ENCODE data around the gene ARHGAP42. TPM values are rescaled to one million over a fixed set of nuclear protein-coding genes. Genes with fewer than 3 reads are reported as not detected.

Gene ARHGAP42
- total and polyA plus RNA-seq, 4 donors = 4.1 to 15.8 (median 10.9) TPM

DNA sequence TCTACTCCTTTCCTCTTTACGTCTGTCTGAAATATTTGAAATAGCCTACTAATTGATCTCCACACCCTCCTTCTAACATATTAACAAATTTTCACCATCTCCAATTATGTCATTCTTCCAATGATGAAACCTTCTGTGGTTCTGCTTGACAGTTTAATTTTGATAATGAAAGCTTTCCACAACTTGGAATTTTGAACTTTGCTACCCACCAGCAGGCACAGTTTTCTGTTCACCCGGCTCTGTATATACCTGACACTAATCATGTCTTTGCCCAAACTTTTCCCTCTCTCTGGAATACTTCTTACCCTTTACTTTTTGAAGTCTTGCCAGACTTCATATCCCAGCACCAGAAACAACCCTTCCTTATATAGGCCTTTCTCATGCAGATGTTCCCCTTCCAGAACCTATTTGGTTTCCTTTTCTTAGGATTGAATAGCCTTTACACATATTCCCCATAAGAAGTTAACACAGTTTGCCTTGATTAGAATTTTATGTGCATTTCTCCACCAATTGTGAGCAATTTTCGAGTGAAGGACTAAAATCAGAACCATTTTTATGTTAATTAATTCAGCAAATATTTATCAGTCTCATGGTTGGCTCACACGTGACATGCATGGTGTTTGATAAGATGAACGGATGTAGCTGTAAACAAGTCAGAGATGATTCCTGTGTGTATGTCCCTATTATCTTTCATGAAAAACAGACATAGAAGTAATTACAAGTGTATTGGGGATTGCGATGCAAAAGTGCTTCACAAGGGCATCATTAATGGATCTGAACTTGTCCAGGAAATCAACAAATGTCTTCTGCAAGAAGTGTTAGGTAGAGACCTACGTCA, 173.4 kb downstream of the ARHGAP42 start:
- no peaks in the 10 kb centered on the region for H3K27me3 ChIP-seq (ENCODE audit: control insufficient read depth in 1 of 2, insufficient read depth in 2 of 2, low read length in 1 of 2)
- DNase-seq = no peak
- 94 to 97% methylated on average over 7 of the region's 7 CpGs for WGBS, 2 donors
- H3K9me3 ChIP-seq (ENCODE audit: control insufficient read depth, low read length) = no peaks in the 10 kb centered on the region
- H3K36me3 ChIP-seq (ENCODE audit: control insufficient read depth in 1 of 2, insufficient read depth in 2 of 2, low read length in 1 of 2) = no peaks in the 10 kb centered on the region
- no peak overlapping the region for H3K4me3 ChIP-seq (ENCODE audit: low read length in 2 of 2)
- no peak overlapping the region for H3K27ac ChIP-seq (ENCODE audit: low read depth in 1 of 2, low read length in 2 of 2)
- no peak for ATAC-seq (ENCODE audit: low FRiP score)
- no peaks in the 10 kb centered on the region for H3K4me1 ChIP-seq (ENCODE audit: control insufficient read depth in 1 of 2, insufficient read depth in 2 of 2, low read length in 2 of 2)
- intact Hi-C loops (cut with DNase I) = no loop called here

DNA sequence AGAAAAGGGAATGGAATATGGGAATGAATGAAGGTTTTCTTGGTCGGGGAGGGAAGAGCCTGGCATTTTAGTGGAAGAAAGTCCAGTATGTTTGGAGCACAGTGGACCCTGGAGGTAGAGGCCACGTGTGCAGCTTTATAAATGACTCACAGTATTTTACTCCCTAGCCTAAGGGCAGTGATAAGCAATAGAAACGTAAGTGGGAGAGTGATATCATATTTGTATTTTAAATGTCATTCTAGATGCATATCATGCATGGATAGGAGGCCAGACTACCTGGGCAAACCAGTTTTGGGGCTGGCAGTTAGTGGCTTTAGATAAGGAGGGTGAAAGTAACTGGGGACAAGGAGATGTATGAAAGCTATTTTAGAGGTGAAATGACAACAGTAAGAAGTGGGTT, 174.1 kb downstream of the ARHGAP42 start:
- no peak overlapping the region for H3K27ac ChIP-seq (ENCODE audit: low read depth in 1 of 2, low read length in 2 of 2)
- ATAC-seq (ENCODE audit: low FRiP score) (no peak), DNase-seq (no peak)
- H3K4me1 ChIP-seq (ENCODE audit: control insufficient read depth in 1 of 2, insufficient read depth in 2 of 2, low read length in 2 of 2) = no peaks in the 10 kb centered on the region
- no peaks in the 10 kb centered on the region for H3K9me3 ChIP-seq (ENCODE audit: control insufficient read depth, low read length)
- WGBS, 2 donors = 82 to 84% methylated on average over 3 of the region's 3 CpGs
- H3K27me3 ChIP-seq (ENCODE audit: control insufficient read depth in 1 of 2, insufficient read depth in 2 of 2, low read length in 1 of 2) = no peaks in the 10 kb centered on the region
- H3K4me3 ChIP-seq (ENCODE audit: low read length in 2 of 2) = no peak overlapping the region
- no peaks in the 10 kb centered on the region for H3K36me3 ChIP-seq (ENCODE audit: control insufficient read depth in 1 of 2, insufficient read depth in 2 of 2, low read length in 1 of 2)
- intact Hi-C loops (cut with DNase I) = no loop called here

DNA sequence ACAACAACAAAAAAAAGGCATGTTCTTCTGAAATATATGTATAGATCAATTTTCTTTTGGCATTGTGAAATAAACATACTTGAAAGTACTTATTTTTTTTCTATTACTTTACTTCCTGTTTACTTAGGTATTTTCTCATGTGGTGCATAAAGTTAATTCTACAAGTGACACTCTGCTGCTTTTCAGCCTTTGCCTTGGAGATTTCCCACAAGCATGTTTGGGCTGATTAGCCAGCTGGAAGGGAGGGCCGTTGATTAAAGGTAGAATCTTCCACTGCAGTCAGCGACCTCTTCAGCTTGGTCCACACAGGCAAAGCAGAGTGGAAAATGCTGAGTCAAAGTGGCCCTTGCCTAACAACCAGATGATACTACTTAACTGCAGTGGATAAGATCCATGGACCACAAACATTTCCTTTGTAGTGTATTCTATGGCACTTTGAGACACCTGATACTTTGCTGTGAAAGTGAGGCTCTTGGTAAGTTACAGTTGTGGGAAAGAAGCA, 176.0 kb downstream of the ARHGAP42 start:
- ATAC-seq (ENCODE audit: low FRiP score) = peak; percentile 76
- intact Hi-C loops (cut with DNase I) = no loop called here
- H3K27ac ChIP-seq (ENCODE audit: low read depth in 1 of 2, low read length in 2 of 2) = no peak overlapping the region
- no peak for DNase-seq
- H3K9me3 ChIP-seq (ENCODE audit: control insufficient read depth, low read length) = peaks cover 2% of the 10 kb centered on the region
- H3K4me3 ChIP-seq (ENCODE audit: low read length in 2 of 2) = no peak overlapping the region
- H3K4me1 ChIP-seq (ENCODE audit: control insufficient read depth in 1 of 2, insufficient read depth in 2 of 2, low read length in 2 of 2) = no peaks in the 10 kb centered on the region
- H3K27me3 ChIP-seq (ENCODE audit: control insufficient read depth in 1 of 2, insufficient read depth in 2 of 2, low read length in 1 of 2) = no peaks in the 10 kb centered on the region
- 39 to 59% methylated on average over 2 of the region's 2 CpGs for WGBS, 2 donors
- no peaks in the 10 kb centered on the region for H3K36me3 ChIP-seq (ENCODE audit: control insufficient read depth in 1 of 2, insufficient read depth in 2 of 2, low read length in 1 of 2)

DNA sequence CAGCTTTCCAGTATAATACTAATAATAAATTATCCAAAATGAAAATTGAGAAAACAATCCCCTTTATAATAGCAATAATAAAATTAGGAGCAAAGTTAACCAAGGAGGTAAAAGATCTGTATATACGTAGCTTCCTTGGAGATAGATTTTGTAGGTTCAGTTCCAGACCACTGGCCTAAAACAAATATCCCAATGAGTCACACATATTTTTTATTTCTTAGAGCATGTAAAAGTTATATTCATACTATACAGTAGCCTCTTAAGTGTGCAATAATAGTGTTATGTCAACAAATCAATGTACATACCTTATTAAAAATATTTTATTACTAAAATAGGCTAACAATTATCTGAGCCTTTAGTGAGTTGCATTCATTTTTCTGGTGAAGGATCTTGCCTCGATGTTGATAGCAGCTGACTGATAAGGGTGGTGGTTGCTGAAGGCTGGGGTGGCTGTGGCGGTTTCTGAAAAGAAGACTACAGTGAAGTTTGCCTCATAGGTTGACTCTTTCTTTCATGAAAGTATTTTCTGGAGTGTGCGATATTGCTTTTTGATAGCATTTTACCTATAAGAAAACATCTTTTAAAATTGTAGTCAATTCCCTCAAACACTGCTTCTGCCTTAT, 178.5 kb downstream of the ARHGAP42 start:
- no peak for DNase-seq
- H3K4me1 ChIP-seq (ENCODE audit: control insufficient read depth in 1 of 2, insufficient read depth in 2 of 2, low read length in 2 of 2) = no peaks in the 10 kb centered on the region
- no peak overlapping the region for H3K4me3 ChIP-seq (ENCODE audit: low read length in 2 of 2)
- intact Hi-C loops (cut with DNase I) = no loop called here
- no peaks in the 10 kb centered on the region for H3K36me3 ChIP-seq (ENCODE audit: control insufficient read depth in 1 of 2, insufficient read depth in 2 of 2, low read length in 1 of 2)
- 77 to 78% methylated on average over 4 of the region's 4 CpGs for WGBS, 2 donors
- H3K27ac ChIP-seq (ENCODE audit: low read depth in 1 of 2, low read length in 2 of 2) = no peak overlapping the region
- ATAC-seq (ENCODE audit: low FRiP score) = no peak
- no peaks in the 10 kb centered on the region for H3K27me3 ChIP-seq (ENCODE audit: control insufficient read depth in 1 of 2, insufficient read depth in 2 of 2, low read length in 1 of 2)
- peaks cover 2% of the 10 kb centered on the region for H3K9me3 ChIP-seq (ENCODE audit: control insufficient read depth, low read length)

DNA sequence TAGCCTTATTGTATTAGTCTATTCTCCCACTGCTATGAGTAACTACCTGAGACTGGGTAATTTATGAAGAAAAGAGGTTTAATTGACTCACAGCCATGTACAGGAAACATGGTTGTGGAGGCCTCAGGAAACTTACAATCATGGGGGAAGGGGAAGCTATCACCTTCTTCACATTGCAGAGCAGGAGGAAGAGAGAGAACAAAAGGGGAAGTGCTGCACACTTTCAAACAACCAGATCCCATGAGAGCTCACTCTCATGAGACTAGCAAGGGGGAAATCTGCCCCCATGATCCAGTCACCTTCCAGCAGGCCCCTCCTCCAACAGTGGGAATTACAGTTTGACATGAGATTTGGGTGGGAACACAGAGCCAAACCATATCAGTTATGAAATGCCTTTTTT, 179.4 kb downstream of the ARHGAP42 start:
- H3K9me3 ChIP-seq (ENCODE audit: control insufficient read depth, low read length) = peaks cover 2% of the 10 kb centered on the region
- ATAC-seq (ENCODE audit: low FRiP score) (no peak), DNase-seq (no peak)
- no peaks in the 10 kb centered on the region for H3K27me3 ChIP-seq (ENCODE audit: control insufficient read depth in 1 of 2, insufficient read depth in 2 of 2, low read length in 1 of 2)
- H3K27ac ChIP-seq (ENCODE audit: low read depth in 1 of 2, low read length in 2 of 2) = no peak overlapping the region
- no peaks in the 10 kb centered on the region for H3K36me3 ChIP-seq (ENCODE audit: control insufficient read depth in 1 of 2, insufficient read depth in 2 of 2, low read length in 1 of 2)
- no peaks in the 10 kb centered on the region for H3K4me1 ChIP-seq (ENCODE audit: control insufficient read depth in 1 of 2, insufficient read depth in 2 of 2, low read length in 2 of 2)
- intact Hi-C loops (cut with DNase I) = no loop called here
- no peak overlapping the region for H3K4me3 ChIP-seq (ENCODE audit: low read length in 2 of 2)

DNA sequence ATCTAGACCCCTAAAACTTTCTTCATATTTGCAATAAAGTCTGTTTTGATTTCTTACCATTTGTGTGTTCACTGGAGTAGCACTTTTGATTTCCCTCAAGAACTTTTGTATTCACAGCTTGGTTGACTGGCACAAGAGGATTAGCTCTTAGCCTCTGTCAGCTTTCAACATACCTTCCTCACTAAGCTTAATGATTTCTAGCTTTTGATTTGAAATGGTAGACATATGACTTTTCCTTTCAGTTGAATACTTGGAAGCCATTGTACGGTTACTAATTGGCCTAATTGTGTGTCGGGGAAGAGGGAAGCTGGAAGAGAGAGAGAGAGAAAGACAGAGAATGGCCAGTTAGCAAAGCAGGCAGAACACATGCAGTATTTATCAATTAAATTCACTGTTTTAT, 180.5 kb downstream of the ARHGAP42 start:
- Histone ChIP-seq H3K36me3 (ENCODE audit: control insufficient read depth in 1 of 2, insufficient read depth in 2 of 2, low read length in 1 of 2) (no peaks in the 10 kb centered on the region), H3K27me3 (ENCODE audit: control insufficient read depth in 1 of 2, insufficient read depth in 2 of 2, low read length in 1 of 2) (no peaks in the 10 kb centered on the region), H3K4me3 (ENCODE audit: low read length in 2 of 2) (no peak overlapping the region), H3K27ac (ENCODE audit: low read depth in 1 of 2, low read length in 2 of 2) (no peak overlapping the region), H3K4me1 (ENCODE audit: control insufficient read depth in 1 of 2, insufficient read depth in 2 of 2, low read length in 2 of 2) (no peaks in the 10 kb centered on the region), H3K9me3 (ENCODE audit: control insufficient read depth, low read length) (peaks cover 2% of the 10 kb centered on the region)
- no peak for DNase-seq
- 93 to 94% methylated on average over 2 of the region's 2 CpGs for WGBS, 2 donors
- intact Hi-C loops (cut with DNase I) = no loop called here
- no peak for ATAC-seq (ENCODE audit: low FRiP score)

DNA sequence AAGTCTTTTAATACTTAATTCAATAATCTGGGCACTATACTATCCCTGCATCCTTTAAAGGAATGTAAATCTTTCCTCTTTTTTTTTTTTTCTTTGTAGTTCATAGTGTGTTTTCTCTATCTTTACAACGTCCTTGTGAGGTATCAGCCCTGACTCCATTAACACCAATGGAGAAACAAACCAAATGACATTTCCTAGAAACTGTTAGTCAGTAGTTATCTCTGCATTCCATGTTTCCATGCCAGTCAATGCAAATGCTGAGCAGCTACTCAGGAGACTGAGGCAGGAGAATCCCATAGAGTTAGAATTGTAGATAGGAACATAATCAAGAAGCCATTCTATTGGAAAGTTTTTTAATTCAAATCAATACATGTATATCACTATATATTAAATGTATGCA, 182.2 kb downstream of the ARHGAP42 start:
- no peaks in the 10 kb centered on the region for H3K4me1 ChIP-seq (ENCODE audit: control insufficient read depth in 1 of 2, insufficient read depth in 2 of 2, low read length in 2 of 2)
- ATAC-seq (ENCODE audit: low FRiP score) (no peak), DNase-seq (no peak)
- no peaks in the 10 kb centered on the region for H3K36me3 ChIP-seq (ENCODE audit: control insufficient read depth in 1 of 2, insufficient read depth in 2 of 2, low read length in 1 of 2)
- H3K4me3 ChIP-seq (ENCODE audit: low read length in 2 of 2) = no peak overlapping the region
- WGBS, 2 donors = 78 to 87% methylated on average over 1 of the region's 1 CpG
- peaks cover 2% of the 10 kb centered on the region for H3K9me3 ChIP-seq (ENCODE audit: control insufficient read depth, low read length)
- H3K27ac ChIP-seq (ENCODE audit: low read depth in 1 of 2, low read length in 2 of 2) = no peak overlapping the region
- intact Hi-C loops (cut with DNase I) = no loop called here
- no peaks in the 10 kb centered on the region for H3K27me3 ChIP-seq (ENCODE audit: control insufficient read depth in 1 of 2, insufficient read depth in 2 of 2, low read length in 1 of 2)

DNA sequence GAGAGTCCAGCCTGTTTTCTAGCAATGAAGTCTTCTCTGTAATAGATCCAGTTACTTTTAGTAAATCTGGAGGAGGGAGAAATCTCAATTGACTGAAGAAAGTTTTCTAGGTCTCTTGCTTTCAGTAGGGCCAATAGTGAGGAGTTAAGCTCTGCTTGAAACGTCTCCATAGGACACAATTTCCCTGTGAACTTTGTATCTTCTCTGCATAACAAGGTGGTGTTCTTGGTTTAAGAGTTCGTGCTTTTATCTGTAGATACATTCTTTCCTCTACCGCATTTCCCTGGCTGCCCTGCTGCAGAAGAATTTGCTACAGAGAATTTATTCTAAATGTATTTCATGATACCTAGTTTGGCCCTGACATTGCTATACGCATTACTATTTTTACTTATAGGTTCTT, 183.1 kb downstream of the ARHGAP42 start:
- 88 to 89% methylated on average over 4 of the region's 4 CpGs for WGBS, 2 donors
- H3K27me3 ChIP-seq (ENCODE audit: control insufficient read depth in 1 of 2, insufficient read depth in 2 of 2, low read length in 1 of 2) = no peaks in the 10 kb centered on the region
- no peak overlapping the region for H3K27ac ChIP-seq (ENCODE audit: low read depth in 1 of 2, low read length in 2 of 2)
- H3K36me3 ChIP-seq (ENCODE audit: control insufficient read depth in 1 of 2, insufficient read depth in 2 of 2, low read length in 1 of 2) = no peaks in the 10 kb centered on the region
- intact Hi-C loops (cut with DNase I) = no loop called here
- H3K9me3 ChIP-seq (ENCODE audit: control insufficient read depth, low read length) = peaks cover 2% of the 10 kb centered on the region
- no peak overlapping the region for H3K4me3 ChIP-seq (ENCODE audit: low read length in 2 of 2)
- DNase-seq (no peak), ATAC-seq (ENCODE audit: low FRiP score) (no peak)
- no peaks in the 10 kb centered on the region for H3K4me1 ChIP-seq (ENCODE audit: control insufficient read depth in 1 of 2, insufficient read depth in 2 of 2, low read length in 2 of 2)
